ENCODE measurements around the gene HHEX.
"Not testable (repeated sequence)": the region's sequence is repeated elsewhere in the genome, so short reads cannot be mapped to it uniquely, and the experiment has no call there.

The HHEX gene

DNA sequence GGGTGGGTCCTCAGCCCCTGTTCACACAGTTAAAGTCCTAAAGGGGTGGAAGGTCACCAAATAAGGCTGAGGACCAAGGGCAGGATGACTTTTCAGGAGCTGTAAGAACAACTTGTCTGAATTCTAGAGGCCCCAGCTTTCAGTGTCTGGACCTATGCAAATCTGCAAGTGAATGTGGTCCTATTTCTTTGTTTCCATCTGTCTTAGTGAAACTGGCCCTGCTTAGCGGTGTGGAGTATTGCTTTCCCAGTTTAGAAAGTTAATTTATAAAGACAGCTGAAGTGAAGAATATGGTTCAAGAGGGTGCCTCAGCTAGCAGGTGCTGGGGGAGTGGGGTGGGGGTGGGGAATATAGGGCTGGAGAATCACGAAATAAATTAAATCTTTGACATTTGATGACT is 40.1 kb downstream of the HHEX start:
- H3K36me3 ChIP-seq, result no peaks in the 10 kb centered on the region
- no peak overlapping the region for H3K4me3 ChIP-seq (ENCODE audit: low read depth in 1 of 2, low read length in 1 of 2)
- TF ChIP-seq, protein P1, sequence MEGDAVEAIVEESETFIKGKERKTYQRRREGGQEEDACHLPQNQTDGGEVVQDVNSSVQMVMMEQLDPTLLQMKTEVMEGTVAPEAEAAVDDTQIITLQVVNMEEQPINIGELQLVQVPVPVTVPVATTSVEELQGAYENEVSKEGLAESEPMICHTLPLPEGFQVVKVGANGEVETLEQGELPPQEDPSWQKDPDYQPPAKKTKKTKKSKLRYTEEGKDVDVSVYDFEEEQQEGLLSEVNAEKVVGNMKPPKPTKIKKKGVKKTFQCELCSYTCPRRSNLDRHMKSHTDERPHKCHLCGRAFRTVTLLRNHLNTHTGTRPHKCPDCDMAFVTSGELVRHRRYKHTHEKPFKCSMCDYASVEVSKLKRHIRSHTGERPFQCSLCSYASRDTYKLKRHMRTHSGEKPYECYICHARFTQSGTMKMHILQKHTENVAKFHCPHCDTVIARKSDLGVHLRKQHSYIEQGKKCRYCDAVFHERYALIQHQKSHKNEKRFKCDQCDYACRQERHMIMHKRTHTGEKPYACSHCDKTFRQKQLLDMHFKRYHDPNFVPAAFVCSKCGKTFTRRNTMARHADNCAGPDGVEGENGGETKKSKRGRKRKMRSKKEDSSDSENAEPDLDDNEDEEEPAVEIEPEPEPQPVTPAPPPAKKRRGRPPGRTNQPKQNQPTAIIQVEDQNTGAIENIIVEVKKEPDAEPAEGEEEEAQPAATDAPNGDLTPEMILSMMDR (IDR thresholded peaks at IDR 0.05), result no peak
- peak overlapping the region; percentile 15 for H3K27ac ChIP-seq
- no peaks in the 10 kb centered on the region for H3K9me3 ChIP-seq
- peaks cover 11 to 16% of the 10 kb centered on the region in 2 experiments for H3K4me1 ChIP-seq (ENCODE audit: control insufficient read depth in 1 of 2, insufficient read depth in 1 of 2, low read depth in 1 of 2, low read length in 1 of 2)
- no peaks in the 10 kb centered on the region for H3K27me3 ChIP-seq

DNA sequence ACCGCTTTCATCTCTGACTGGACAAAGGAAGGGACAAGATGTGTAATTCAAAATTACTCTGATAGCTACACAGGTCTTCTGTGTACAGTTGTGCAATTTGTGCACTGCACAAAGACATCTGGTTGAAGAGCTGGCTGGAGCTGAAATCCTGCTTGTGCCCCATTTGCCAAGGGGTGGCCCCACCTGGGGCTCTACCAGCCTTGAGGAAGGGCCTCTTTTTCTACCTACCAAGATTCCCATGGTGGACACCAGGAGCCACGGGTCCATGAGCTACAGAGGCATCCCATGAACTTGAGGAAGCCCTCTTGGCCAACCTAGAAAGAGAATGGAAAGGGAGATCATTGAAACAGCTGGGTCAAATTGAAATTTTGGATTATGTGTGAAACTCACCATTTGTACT is 43.2 kb downstream of the HHEX start:
- Histone ChIP-seq H3K27me3 (no peaks in the 10 kb centered on the region), H3K27ac (no peak overlapping the region), H3K36me3 (no peaks in the 10 kb centered on the region), H3K9me3 (no peaks in the 10 kb centered on the region), H3K4me1 (ENCODE audit: control insufficient read depth in 1 of 2, insufficient read depth in 1 of 2, low read depth in 1 of 2, low read length in 1 of 2) (peaks cover 11 to 16% of the 10 kb centered on the region in 2 experiments), H3K4me3 (ENCODE audit: low read depth in 1 of 2, low read length in 1 of 2) (no peak overlapping the region)
- TF ChIP-seq, protein P1 (IDR thresholded peaks at IDR 0.05), result no peak

DNA sequence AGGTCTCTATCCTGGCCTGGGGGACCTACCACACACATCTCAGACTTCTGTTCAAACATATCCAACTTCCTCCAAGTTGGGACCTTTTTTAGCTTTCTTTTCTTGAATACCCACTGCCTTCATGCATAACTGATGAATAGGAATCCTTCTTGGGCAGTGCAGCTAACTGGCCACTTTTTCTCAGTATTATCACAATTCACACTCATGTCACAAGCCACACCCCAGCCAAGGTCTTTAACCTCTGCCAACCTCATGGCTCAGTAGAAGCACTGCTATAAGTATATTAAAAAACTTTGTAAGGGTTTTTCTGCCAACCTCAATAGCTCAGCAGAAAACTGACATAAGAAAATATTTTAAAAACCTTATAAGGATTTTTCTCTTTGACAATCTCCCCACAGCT is 44.5 kb downstream of the HHEX start:
- H3K36me3 ChIP-seq, result no peaks in the 10 kb centered on the region
- TF ChIP-seq, protein P1 (IDR thresholded peaks at IDR 0.05), result no peak
- H3K27me3 ChIP-seq, result no peaks in the 10 kb centered on the region
- peaks cover 11 to 16% of the 10 kb centered on the region in 2 experiments for H3K4me1 ChIP-seq (ENCODE audit: control insufficient read depth in 1 of 2, insufficient read depth in 1 of 2, low read depth in 1 of 2, low read length in 1 of 2)
- no peak overlapping the region for H3K4me3 ChIP-seq (ENCODE audit: low read depth in 1 of 2, low read length in 1 of 2)
- H3K27ac ChIP-seq, result no peak overlapping the region
- H3K9me3 ChIP-seq, result no peaks in the 10 kb centered on the region

DNA sequence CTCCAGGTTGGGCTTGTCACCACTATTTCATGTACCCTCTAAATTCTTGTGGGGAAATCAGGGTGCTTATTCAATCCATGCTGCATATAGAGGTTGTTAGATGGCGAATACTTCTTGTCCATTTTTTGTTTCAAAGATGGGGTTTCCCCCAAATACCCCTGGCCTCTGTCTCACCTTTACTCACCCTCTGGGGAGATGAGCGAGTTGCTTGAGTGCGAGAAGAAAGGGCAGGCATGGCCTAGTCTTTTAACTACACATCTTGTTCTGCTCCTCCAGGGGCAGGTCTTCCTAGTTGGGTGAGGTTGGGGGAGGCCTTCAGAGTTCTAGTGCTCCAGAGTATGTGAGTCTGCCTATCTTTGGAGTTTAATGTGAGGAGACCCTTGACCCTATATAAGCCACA is 46.2 kb downstream of the HHEX start:
- H3K36me3 ChIP-seq, result no peaks in the 10 kb centered on the region
- no peak overlapping the region for H3K27ac ChIP-seq
- H3K9me3 ChIP-seq, result no peaks in the 10 kb centered on the region
- H3K27me3 ChIP-seq, result no peaks in the 10 kb centered on the region
- H3K4me3 ChIP-seq (ENCODE audit: low read depth in 1 of 2, low read length in 1 of 2), result no peak overlapping the region
- H3K4me1 ChIP-seq (ENCODE audit: control insufficient read depth in 1 of 2, insufficient read depth in 1 of 2, low read depth in 1 of 2, low read length in 1 of 2), result peaks cover 4 to 5% of the 10 kb centered on the region in 2 experiments
- TF ChIP-seq, protein P1 (IDR thresholded peaks at IDR 0.05), result no peak

DNA sequence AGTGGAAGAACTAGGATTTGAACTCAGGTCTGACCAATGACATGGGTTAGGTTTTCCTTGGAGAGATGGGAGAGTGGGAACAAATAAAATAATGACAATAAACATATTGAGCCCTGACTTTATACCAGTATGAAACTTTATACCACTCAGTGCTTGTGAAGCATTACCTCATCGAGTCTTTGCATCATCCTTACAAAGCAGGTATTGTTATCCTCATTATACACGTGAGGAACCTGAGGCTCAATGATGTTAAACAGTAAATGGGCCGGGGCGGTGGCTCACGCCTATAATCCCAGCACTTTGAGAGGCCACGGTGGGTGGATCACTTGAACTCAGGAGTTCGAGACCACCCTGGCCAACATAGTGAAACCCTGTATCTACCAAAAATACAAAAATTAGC is 47.7 kb downstream of the HHEX start:
- Histone ChIP-seq H3K4me3 (ENCODE audit: low read depth in 1 of 2, low read length in 1 of 2) (no peak overlapping the region), H3K27ac (no peak overlapping the region), H3K27me3 (no peaks in the 10 kb centered on the region), H3K9me3 (no peaks in the 10 kb centered on the region), H3K4me1 (ENCODE audit: control insufficient read depth in 1 of 2, insufficient read depth in 1 of 2, low read depth in 1 of 2, low read length in 1 of 2) (no peaks in the 10 kb centered on the region), H3K36me3 (no peaks in the 10 kb centered on the region)
- TF ChIP-seq, protein P1 (IDR thresholded peaks at IDR 0.05), result no peak

DNA sequence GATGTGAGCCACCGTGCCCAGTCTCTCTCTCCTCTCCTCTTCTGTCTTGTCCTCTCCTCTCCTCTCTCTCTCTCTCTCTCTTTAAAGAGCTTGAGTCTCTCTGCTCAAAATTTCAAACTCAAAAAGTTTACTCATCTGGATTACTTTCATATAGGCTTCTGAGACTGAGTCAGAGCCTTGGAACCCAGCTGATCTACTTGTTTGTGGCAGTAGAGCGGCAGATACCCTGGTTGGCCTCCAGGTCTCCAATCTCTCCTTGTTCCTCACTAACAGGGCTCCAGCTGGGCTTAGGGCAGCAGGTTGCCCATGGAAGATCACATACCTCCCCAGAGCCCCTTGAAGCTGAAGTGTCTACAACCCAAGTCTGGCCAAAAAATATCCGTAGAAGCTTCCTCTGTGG is 51.0 kb downstream of the HHEX start:
- Histone ChIP-seq H3K4me3 (ENCODE audit: low read depth in 1 of 2, low read length in 1 of 2) (no peak overlapping the region), H3K36me3 (no peaks in the 10 kb centered on the region), H3K9me3 (no peaks in the 10 kb centered on the region), H3K27me3 (no peaks in the 10 kb centered on the region), H3K4me1 (ENCODE audit: control insufficient read depth in 1 of 2, insufficient read depth in 1 of 2, low read depth in 1 of 2, low read length in 1 of 2) (no peaks in the 10 kb centered on the region), H3K27ac (no peak overlapping the region)
- TF ChIP-seq, protein P1 (IDR thresholded peaks at IDR 0.05), result no peak

DNA sequence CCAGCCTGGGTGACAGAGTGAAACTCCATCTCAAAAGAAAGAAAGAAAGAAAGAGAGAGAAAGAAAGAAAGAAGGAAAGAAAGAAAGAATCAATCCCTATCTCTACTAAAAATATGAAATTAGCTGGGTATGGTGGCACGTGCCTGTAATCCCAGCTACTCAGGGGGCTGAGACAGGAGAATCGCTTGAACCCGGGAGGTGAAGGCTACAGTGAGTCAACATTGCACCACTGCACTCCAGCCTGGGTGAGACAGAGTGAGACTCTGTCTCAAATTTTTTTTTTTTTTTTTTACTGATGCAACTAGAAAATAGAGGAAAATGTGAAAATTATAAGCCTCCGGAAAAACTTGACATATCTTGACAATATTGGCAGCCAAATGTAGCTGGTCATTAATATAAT is 52.0 kb downstream of the HHEX start:
- H3K27ac ChIP-seq; H3K36me3 ChIP-seq; H3K9me3 ChIP-seq; H3K4me3 ChIP-seq (ENCODE audit: low read depth in 1 of 2, low read length in 1 of 2); H3K4me1 ChIP-seq (ENCODE audit: control insufficient read depth in 1 of 2, insufficient read depth in 1 of 2, low read depth in 1 of 2, low read length in 1 of 2); H3K27me3 ChIP-seq: not testable (repeated sequence)
